HG03354 (cell line): ENCODE measurements around the gene RTP3.
"Not testable (repeated sequence)": the region's sequence is repeated elsewhere in the genome, so short reads cannot be mapped to it uniquely, and the experiment has no call there.

Experiments used
- ATAC-seq: cut with Tn5 transposase; IDR thresholded peaks from one replicate; pipeline ENCODE4 v1.9.1; 2021; ENCODE audit warnings: mild to moderate bottlenecking; ENCODE audit not compliant: unreplicated experiment, poor library complexity, severe bottlenecking

RTP3 gene

DNA sequence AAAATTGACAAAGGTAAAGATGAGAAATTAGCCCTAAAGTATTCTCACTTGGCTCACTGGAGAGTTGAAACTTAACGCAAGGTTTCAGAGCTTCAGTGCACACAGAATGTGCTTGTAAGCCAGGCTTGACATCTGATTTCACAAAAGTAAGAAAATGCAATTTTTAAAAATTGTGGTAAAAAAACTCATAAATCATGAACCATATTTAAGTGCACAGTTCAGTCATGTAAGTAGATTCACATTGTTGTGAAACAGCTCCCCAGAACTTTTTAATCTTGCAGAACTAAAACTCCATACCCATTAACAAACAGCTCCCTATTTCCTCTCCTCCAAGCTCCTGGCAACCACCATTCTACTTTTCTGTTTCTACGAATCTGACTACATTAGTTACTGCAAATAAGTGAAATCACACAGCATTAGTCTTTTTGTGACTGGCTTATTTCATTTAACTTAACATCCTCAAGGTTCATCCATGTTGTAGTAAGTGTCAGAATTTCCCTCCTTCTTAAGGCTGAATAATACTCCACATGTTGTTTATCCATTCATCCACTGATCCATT, 14.5 kb downstream of the RTP3 start:
- ATAC-seq: no peak

- no peak for ATAC-seq
These were observed 18.7 kb downstream of the RTP3 start for GRCh38 chr3:46516521-46516920.

GRCh38 chr3:46517016-46517783, 19.4 kb downstream of the RTP3 start:
- ATAC-seq: no peak

DNA sequence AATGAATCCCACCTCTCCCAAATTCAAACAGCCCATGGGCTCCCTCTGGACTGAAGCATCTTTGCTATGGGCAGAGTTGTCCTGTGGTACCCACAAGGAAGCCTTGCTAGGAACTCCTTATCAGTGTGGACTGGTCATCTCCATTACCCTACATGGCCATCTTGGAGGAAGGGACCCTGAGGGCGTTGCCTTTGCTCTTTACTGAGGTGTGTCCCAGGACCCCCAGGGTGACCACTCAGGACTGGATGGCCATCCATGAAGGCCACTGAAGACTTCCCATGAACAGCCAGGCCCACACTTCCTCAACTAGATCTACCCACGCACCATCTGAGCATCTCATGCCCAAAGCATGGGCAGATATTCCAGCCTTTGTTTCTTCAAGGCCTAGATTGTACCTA, 20.0 kb downstream of the RTP3 start:
- ATAC-seq: no peak

DNA sequence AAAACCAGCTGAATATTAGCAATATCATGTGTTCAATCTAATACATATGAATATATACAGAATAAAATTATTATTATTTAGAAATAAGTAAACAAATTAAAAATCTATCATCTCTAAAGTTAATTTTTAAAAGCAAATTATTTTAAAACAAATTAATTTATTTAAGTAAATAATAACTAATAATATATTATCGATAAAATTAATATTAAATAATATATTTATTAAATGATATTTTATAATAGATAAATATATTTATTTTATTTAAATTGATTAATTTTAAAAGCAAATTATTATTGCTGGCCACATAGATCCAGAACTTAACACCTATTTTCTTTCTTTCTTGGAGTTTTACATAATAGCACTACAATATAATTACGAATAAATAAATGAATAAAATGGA, 22.2 kb downstream of the RTP3 start:
- ATAC-seq: no peak

DNA sequence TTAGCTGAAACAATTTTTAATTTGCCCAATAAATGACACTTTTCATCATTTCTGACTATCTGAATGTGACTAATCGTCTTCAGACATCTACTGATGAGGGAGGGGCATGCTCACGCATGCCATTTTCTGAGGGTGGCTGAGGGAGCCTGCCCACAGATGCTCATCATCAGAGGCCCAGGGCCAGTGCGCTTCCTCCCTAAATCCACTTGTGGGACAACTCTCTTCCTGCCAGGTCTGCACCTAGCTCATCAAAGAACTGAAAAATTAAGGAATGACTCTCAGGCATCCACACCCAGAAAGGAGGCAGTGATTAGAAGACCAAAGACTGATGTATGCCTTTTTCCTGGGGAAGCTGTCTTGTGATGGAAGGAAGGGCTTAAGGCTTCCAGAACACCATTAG, 22.8 kb downstream of the RTP3 start:
- ATAC-seq: no peak

- no peak for ATAC-seq
These were observed 23.3 kb downstream of the RTP3 start for GRCh38 chr3:46521096-46521495.

- not testable (repeated sequence) for ATAC-seq
These were observed 24.4 kb downstream of the RTP3 start for GRCh38 chr3:46522201-46522600.

DNA sequence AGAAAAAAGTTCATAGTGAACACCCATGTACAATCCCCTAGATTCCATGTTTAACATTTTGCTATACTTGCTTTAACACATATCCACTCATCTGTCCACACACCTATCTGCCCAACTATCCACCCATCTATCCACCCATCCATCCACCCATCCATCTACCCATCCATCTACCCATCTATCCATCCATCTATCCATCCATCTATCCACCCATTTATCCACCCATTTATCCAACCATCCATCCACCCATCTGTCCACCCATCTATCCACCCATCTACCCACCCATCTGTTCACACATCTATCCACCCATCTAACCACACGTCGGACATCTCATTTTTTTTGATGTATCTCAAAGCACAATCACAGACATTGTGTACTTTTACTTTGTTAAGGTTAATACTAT, 25.8 kb downstream of the RTP3 start:
- ATAC-seq: no peak

GRCh38 chr3:46524008-46524407, 26.2 kb downstream of the RTP3 start:
- no peak for ATAC-seq

DNA sequence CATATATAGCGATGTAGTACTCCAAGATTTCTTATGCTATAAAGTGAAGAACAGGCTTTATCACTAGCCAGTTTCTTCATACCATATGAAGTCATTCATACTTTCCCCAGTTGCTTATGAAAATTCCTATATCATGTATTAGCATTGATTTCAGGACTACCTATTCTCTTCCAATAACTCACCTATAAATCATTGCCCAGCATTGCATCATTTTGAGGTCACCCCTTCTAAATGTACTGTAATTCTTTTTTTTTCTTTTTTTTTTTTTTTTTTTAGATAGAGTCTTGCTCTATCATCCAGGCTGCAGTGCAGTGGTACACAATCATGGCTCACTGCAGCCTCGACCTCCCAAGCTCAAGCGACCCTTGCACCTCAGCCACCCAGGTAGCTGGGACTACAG, 27.1 kb downstream of the RTP3 start:
- no peak for ATAC-seq

DNA sequence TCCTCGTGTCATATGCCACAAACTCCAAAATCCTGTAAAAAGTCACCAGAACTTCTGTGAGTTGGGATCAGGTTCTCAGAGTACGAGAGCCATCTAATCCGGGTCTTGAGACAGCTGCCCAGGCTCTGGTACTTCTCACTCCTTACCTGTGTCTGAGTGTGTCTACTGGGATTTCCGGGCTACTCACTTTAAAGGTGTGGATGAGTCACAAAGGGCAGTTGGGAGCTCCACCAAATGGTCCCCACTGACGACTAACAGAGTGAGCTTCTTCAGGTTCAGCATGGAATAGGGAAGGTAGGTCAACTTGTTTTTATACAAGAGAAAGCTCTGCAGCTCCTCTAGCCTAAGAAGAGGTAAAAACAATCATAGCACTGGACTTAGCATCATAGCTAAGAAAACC, 29.5 kb downstream of the RTP3 start:
- no peak for ATAC-seq

DNA sequence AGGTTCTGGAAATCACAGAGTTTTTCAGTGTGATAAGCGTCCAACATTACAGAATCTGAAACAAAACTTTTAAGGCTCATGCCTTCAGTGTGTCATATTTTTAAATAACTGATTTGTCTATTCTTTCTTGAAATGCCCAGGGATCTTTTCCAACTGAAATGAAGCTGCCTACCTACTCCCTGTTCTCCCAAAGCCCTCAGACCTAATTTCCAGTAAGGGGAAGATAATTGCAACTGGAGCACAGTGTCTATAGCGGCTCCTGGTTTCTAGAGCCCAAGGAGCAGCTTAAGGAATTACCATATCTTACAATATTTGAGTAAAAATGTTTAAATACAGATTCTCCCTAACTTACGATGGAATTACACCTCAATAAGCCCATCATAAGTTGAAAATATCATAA, 35.3 kb downstream of the RTP3 start:
- no peak for ATAC-seq

DNA sequence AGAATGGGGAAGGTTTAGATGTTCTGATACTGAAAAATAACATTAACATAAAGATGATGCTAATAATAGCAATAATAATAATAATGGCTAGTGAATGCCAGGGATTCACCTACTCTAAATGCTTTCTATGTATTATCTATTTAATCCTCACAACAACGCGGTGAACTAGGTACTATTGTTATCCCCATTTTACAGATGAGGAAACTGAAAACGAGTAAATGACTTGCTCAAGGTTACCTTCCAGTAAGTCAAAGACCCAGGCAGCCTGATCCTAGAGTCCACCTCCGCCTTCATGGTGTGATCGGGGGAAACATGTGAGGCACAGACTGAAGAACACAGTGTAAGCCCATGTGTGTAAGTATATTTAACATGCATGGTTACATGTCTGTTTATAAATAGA, 38.0 kb downstream of the RTP3 start:
- ATAC-seq: no peak

DNA sequence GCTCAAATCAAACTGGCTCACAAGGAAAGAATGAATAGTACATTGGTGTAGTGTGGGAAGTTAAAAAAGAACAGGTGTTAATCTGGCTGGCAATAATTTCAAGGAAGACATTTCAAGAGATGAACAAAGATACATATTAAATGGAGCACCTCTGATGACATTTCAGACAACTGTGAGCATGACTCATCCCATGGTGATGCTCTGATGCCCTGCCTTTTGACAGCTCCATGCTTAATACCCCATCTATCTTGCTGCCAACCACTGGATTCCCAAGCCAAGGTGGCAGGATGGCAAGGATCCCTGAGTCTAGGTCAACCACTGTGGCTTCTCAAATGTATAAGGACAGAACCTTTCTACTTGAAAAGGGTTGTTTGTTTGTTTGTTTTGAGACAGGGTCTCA, 39.0 kb downstream of the RTP3 start:
- ATAC-seq: no peak

DNA sequence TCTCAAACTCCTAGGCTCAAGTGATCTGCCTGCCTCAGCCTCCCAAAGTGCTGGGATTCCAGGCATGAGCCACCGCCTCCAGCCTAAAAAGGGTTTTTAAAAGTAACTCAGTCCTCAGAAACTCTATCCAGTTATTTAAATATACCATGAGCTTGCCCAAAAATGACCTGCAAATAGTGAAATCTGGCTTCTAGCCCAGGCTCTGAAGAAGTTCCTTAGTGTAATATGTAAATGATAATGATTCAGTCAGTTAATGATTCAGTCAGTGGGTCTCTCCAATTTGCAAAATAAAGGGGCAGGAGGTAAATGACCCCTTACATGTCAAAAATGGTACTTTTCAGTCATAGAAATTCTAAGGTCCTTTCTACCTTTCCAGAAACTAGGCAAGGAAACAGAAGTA, 39.5 kb downstream of the RTP3 start:
- ATAC-seq: no peak

GRCh38 chr3:46537779-46538178, 40.0 kb downstream of the RTP3 start:
- ATAC-seq: no peak

DNA sequence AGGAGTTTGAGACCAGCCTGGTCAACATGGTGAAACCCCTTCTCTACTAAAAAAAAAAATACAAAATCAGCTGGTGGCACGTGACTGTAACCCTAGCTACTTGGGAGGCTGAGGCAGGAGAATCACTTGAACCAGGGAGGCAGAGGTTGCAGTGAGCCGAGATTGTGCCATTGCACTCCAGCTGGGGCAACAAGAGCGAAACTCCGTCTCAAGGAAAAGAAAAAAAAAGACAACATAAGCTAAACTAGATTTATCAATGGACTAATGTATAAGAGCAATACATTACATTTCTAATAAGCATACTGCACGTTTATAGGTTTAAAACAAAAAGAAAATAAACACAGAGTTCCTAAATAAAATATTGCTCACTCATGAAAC, 40.6 kb downstream of the RTP3 start:
- ATAC-seq: not testable (repeated sequence)

DNA sequence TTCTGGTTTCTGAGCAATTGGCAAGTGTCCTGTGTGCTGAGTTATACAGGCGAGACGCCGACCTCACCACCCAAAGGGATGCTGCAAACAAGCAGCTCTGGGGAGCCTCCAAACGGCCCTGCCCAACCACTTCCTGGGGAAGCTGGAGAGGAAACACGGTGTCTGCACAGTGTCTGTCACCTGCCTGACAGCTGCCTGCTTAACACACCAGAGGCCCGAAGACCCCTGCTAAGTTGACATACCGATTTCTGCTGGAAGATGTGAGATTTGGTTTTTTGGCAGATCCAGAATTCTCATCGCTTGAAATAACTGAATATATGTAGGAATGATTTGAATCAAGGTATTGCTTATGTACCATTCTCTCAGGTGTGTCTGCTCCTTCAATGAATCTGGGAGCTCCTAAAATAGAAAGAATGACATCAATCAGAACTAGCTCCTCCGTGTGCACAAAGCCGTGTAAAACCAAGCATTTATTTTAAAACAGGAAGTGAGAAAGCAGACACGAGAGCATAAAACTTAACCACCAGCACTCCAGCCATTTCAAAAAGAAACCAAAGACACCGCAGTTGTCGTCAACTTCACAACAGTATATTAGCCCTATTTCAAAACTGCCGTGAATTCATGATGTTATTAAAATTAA, 41.1 kb downstream of the RTP3 start:
- peak; percentile 80 for ATAC-seq

DNA sequence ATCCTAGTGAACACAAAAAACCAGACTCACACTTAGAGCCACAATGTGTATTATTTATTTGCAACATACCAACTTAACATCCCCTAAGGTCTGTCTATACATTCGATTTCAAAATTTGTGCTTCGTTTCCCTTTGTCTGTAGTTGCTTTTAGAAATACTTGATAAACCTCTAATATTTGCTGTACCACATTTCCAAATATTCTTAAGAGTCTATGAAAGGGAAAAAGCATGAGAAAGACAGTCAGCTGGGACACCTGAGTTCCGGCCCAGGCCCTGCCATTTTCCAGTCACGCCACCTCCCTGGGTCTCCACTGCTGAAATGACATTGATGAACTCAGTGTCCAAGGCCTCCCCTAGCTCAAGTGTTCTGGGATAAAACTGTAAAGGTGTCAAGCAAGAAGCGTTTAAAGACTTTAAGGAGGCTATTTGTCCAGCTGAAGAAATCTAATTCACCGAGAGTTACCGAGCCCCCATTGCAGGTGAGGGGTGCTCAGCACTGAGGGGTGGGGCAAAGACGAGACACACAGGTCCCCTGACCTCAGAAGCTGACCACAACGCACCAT, 41.7 kb downstream of the RTP3 start:
- no peak for ATAC-seq

DNA sequence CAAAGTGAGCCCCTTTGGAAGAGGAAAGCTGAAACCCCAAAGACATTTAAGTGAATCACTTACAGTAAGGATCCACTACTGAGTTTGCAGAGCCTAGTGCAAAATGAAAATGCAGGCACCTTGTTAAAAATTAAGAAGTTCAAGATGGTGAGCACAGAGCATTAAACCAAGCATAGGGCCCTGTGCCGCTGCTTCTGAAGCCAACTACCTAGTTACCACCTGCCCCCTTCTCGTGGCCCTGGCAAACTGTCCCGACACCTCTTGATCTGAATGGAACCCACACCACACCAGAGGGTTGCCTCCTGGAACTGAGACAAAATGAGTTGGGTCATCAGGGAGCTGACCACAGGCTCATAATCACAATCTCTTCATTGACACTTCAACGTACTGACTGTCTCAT, 42.8 kb downstream of the RTP3 start:
- no peak for ATAC-seq
